Fibroblast of skin of left biceps (primary cell): ENCODE data around the gene RELN.

Experiments
- DNase-seq, 2 experiments: peaks; one replicate each; pipeline ENCODE4 v3.0.0-alpha.2; 2013; ENCODE audit warnings: low read depth in 2 of 2

The RELN gene

GRCh38 chr7:103894656-103895596 lies 94.5 kb downstream of the RELN start:
- DNase-seq, result no peak

- no peak for DNase-seq
Measured at GRCh38 chr7:103893350-103893749, 96.1 kb downstream of the RELN start.

- DNase-seq, result no peak
Measured at GRCh38 chr7:103889451-103889850, 100.0 kb downstream of the RELN start.

GRCh38 chr7:103888603-103889153 lies 100.8 kb downstream of the RELN start:
- DNase-seq, result no peak

- no peak for DNase-seq
Measured at GRCh38 chr7:103887853-103888602, 101.4 kb downstream of the RELN start.

GRCh38 chr7:103887050-103887449 lies 102.4 kb downstream of the RELN start:
- no peak for DNase-seq

GRCh38 chr7:103879928-103880600 lies 109.4 kb downstream of the RELN start:
- no peak for DNase-seq

GRCh38 chr7:103879411-103879810 lies 110.0 kb downstream of the RELN start:
- no peak for DNase-seq

- DNase-seq, result no peak
Measured at GRCh38 chr7:103877565-103877964, 111.9 kb downstream of the RELN start.

- no peak for DNase-seq
Measured at GRCh38 chr7:103875718-103876117, 113.7 kb downstream of the RELN start.

- no peak for DNase-seq
Measured at GRCh38 chr7:103871473-103871872, 118.0 kb downstream of the RELN start.

GRCh38 chr7:103870664-103871063 lies 118.8 kb downstream of the RELN start:
- DNase-seq, result no peak

- DNase-seq, result no peak
Measured at GRCh38 chr7:103867874-103868273, 121.6 kb downstream of the RELN start.

- DNase-seq, result no peak
Measured at GRCh38 chr7:103866919-103867318, 122.5 kb downstream of the RELN start.

- DNase-seq, result no peak
Measured at GRCh38 chr7:103865442-103865841, 124.0 kb downstream of the RELN start.

- DNase-seq, result no peak
Measured at GRCh38 chr7:103862302-103863035, 127.0 kb downstream of the RELN start.

- no peak for DNase-seq
Measured at GRCh38 chr7:103859709-103860108, 129.7 kb downstream of the RELN start.

GRCh38 chr7:103857435-103857834 lies 132.0 kb downstream of the RELN start:
- no peak for DNase-seq

- DNase-seq, result no peak
Measured at GRCh38 chr7:103856929-103857328, 132.5 kb downstream of the RELN start.

GRCh38 chr7:103855671-103856070 lies 133.8 kb downstream of the RELN start:
- no peak for DNase-seq

- DNase-seq, result no peak
Measured at GRCh38 chr7:103854611-103855010, 134.8 kb downstream of the RELN start.
